ENCODE measurements around the gene CYP1A2.

The CYP1A2 gene, protein sequence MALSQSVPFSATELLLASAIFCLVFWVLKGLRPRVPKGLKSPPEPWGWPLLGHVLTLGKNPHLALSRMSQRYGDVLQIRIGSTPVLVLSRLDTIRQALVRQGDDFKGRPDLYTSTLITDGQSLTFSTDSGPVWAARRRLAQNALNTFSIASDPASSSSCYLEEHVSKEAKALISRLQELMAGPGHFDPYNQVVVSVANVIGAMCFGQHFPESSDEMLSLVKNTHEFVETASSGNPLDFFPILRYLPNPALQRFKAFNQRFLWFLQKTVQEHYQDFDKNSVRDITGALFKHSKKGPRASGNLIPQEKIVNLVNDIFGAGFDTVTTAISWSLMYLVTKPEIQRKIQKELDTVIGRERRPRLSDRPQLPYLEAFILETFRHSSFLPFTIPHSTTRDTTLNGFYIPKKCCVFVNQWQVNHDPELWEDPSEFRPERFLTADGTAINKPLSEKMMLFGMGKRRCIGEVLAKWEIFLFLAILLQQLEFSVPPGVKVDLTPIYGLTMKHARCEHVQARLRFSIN

DNA sequence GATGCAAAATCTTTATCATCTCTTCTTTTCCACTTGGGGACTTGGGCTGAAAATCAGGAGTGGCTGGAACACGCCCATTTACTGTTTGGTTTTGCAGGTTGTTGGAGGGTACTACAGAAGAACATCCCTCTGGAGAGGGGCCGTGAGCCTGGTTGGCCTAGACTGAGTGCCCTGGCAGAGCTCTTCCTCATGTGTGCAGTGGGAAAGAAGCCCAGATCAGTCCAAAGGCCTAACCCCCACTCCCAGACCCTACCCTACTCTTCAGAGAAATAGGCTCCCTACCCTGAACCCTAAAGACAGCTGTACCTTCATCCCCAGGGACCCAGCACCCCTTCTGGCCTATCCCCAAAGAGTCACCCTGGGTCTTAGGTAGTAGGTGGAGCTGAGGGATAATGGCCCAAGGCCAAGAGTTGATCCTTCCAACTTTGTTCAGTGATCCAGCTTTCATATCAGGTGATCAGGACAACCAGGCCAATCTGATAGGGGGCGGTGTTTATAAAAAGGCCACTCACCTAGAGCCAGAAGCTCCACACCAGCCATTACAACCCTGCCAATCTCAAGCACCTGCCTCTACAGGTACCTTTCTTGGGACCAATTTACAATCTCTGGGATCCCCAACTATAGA is at the start of gene CYP1A2:
CYP1A2 (plus strand) TSS at position 524 of the 625 bp plus-strand sequence. CDS start 894 bp downstream, outside the sequence.
- TF ChIP-seq, protein P1, sequence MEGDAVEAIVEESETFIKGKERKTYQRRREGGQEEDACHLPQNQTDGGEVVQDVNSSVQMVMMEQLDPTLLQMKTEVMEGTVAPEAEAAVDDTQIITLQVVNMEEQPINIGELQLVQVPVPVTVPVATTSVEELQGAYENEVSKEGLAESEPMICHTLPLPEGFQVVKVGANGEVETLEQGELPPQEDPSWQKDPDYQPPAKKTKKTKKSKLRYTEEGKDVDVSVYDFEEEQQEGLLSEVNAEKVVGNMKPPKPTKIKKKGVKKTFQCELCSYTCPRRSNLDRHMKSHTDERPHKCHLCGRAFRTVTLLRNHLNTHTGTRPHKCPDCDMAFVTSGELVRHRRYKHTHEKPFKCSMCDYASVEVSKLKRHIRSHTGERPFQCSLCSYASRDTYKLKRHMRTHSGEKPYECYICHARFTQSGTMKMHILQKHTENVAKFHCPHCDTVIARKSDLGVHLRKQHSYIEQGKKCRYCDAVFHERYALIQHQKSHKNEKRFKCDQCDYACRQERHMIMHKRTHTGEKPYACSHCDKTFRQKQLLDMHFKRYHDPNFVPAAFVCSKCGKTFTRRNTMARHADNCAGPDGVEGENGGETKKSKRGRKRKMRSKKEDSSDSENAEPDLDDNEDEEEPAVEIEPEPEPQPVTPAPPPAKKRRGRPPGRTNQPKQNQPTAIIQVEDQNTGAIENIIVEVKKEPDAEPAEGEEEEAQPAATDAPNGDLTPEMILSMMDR (IDR thresholded peaks at IDR 0.05) = no peak
- H3K27ac ChIP-seq = no peak within 1 kb of the TSS
- DNase-seq (ENCODE audit: low spot score) = no peak
- H3K4me3 ChIP-seq = no peak within 1 kb of the TSS

DNA sequence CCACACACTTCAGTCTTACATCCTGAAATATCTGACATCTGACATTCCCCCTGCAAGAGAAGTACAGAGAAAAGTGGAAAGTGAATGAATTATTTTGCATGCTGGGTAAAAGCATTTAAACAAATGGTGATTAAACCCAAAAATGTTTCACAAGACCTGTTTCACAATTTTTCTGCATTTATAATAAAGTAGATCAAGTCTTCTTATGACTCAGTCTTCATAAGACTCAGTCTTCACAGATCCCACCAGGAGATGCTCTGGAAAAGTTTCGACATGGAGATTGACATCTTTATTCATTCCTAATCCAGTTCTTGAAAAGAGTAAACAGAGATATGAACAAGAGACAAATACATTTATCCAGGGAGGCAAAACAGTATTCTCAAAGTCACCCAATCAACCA is 39.6 kb upstream of the CYP1A2 start:
- DNase-seq (ENCODE audit: low spot score) = no peak

DNA sequence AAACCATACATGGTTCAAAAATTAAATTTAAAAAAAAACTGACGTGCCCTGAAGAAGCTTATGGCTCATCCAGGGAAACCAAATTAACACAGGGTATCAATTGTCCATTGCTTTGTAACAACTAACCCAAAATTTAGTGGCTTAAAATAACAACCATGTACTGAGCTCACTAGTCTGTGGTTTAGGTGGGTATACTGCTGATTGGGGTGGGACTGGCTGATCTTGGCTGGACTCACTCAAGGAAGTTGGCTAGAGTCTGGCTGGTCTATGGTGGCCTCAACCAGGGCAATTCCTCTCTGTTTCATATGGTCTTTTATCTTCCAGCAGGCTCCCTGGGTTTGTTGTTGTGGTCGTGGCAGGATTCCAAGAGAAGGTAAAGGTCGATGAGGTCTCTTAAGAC is 38.8 kb upstream of the CYP1A2 start:
- DNase-seq (ENCODE audit: low spot score) = no peak
- no peak overlapping the region for H3K4me3 ChIP-seq
- H3K27ac ChIP-seq = no peak overlapping the region
- TF ChIP-seq, protein P1 (IDR thresholded peaks at IDR 0.05) = no peak

More for the DNA sequence above, 39.6 kb upstream of the CYP1A2 start:
- no peak overlapping the region for H3K27ac ChIP-seq
- no peak overlapping the region for H3K4me3 ChIP-seq
- TF ChIP-seq, protein P1 (IDR thresholded peaks at IDR 0.05) = no peak

DNA sequence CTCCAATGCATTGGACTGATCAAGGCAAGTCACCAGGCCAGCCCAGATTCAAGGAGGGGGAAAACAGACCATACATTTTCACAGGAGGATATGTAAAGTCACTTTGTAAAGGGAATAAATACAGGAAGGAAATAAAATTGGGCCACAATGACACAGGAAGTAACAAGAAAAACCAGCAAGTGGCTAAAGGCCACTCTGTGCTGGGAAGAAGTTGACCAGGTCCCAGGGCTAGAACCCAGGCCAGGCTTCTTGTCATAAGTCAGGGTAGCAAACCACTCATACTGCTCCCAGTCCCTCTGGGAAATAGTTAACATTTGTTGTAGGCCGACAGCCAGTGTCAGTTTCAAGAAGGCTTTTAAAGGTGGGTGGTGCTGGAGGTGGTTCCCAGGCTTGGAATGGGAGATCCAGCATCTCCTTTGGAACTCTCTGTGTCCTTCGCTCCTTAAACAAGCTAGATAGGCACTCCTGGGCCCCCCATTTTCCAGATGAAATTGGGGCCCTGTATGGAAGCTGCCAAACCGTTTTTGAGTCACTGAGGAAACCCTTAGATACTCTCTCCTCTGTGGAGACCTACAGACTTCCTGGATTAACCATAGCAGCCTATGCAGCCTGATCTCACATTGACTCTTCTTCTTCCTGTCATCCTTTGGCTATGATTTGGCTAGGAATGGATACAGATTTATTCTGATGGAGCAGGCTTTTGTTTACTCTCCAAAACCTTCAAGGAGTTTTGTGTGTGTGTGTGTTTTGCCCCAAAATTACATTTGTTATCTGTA is 38.1 kb upstream of the CYP1A2 start:
- DNase-seq (ENCODE audit: low spot score) = no peak
- H3K4me3 ChIP-seq = no peak overlapping the region
- TF ChIP-seq, protein P1 (IDR thresholded peaks at IDR 0.05) = no peak
- H3K27ac ChIP-seq = no peak overlapping the region

DNA sequence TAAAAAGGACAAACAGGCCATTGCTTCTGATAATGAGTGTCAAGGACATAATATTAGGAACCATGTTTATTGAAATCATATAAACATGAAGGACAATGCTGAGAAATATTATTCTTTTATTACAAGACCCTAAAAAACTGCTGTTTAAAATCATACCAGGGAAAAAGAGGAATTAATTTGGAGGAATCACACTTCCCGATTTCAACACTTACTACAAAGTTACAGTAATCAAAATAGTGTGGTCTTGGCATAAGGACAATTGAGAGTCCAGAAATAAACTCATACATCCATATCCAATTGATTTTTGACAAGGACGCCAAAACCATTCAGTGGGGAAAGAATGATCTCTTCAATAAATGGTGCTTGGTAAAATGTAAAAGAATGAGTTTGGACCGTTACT is 36.3 kb upstream of the CYP1A2 start:
- H3K4me3 ChIP-seq = no peak overlapping the region
- DNase-seq (ENCODE audit: low spot score) = no peak
- TF ChIP-seq, protein P1 (IDR thresholded peaks at IDR 0.05) = no peak
- no peak overlapping the region for H3K27ac ChIP-seq

DNA sequence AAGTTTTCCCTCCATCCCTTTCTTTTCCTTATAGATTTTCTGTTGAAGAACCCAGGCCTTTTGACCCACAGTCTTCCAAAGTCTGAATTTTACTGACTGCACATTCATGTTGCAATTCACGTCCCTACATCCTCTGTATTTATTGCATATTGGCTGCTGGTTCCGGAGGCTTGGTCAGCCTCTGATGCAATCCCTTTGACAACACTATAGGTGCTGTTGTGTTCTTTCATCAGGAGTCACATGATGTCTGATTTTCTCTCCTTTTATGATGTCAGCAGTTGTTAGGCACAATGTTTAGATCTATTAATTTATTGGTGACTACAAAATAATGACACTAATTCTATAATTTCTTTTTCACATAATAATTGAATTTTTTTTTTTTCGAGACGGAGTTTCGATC is 32.0 kb upstream of the CYP1A2 start:
- DNase-seq (ENCODE audit: low spot score) = no peak
- TF ChIP-seq, protein P1 (IDR thresholded peaks at IDR 0.05) = no peak
- no peak overlapping the region for H3K27ac ChIP-seq
- no peak overlapping the region for H3K4me3 ChIP-seq

Measured in coronary artery (tissue), 2 donors.